GM21528 (cell line): ENCODE data around the gene AGAP9.
"Not testable (repeated sequence)": the region's sequence is repeated elsewhere in the genome, so short reads cannot be mapped to it uniquely, and the experiment has no call there.

Experiments used
- ATAC-seq: cut with Tn5 transposase; IDR thresholded peaks from one replicate; pipeline ENCODE4 v1.9.1; 2021; ENCODE audit warnings: mild to moderate bottlenecking, moderate library complexity; ENCODE audit not compliant: unreplicated experiment, low FRiP score

The AGAP9 gene

DNA sequence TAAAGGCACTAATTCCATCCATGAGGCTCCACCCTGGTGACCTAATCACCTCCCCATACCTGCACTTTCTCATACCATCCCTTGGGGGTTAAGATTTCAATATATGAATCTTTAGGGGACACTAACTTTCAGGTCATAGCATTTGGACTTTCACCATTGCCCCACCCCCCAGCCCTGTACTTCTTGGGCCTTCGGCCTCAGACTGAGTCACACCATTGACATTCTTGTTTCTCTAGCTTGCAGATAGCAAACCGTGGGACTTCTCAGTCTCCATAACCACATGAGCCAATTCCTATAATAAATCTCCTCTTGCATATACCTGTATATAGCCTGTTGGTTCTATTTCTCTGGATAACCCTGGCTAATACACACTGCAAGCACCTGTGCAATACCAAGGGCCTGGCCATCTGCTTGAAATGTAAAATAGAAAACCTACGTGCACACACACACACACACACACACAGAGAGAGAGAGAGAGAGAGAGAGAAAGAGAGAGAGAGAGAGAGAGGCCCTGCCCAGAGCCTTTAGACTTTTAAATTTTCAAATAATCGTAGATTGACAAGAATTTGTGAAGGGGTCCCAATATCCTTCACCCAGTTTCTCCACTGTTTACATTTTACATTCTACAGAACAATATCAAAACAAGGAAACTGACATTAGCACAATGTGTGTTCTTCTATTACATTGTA lies 64.8 kb downstream of the AGAP9 start:
- ATAC-seq: no peak

DNA sequence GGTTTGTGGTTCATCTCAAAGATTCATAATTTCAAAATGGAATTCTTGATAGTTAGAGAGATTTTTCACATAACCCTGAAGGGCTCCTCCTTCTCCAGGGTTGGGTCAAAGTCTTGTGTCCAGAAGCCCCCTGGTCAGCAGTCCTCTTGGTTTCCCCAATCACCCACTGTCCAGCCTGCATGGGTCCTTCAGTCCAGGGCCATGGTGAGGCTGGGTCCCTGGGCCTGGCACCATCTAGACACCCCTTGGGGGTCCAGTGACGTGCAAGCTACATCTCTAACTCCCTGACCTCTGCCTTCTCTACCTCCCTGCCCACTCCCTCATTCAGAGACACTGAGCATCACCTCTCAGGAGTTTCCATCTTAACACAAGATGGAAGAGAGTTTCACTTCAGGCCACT lies 65.6 kb downstream of the AGAP9 start:
- ATAC-seq: no peak

DNA sequence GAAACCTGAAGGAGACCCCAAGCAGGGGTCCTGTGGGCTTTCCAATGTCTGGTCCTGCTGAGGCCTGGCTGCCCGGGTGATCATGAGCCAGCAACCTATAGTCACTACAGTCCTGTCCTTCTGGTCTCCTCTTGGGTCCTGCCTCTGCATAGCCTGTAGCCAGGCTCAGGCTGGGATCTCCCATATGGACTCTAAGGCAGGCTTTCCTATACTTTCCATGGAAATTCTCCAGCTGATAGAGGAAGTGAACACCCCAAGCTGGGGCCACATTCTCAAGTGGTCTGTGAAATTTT lies 66.0 kb downstream of the AGAP9 start:
- ATAC-seq: no peak

GRCh38 chr10:47456794-47457527 lies 66.5 kb downstream of the AGAP9 start:
- no peak for ATAC-seq

DNA sequence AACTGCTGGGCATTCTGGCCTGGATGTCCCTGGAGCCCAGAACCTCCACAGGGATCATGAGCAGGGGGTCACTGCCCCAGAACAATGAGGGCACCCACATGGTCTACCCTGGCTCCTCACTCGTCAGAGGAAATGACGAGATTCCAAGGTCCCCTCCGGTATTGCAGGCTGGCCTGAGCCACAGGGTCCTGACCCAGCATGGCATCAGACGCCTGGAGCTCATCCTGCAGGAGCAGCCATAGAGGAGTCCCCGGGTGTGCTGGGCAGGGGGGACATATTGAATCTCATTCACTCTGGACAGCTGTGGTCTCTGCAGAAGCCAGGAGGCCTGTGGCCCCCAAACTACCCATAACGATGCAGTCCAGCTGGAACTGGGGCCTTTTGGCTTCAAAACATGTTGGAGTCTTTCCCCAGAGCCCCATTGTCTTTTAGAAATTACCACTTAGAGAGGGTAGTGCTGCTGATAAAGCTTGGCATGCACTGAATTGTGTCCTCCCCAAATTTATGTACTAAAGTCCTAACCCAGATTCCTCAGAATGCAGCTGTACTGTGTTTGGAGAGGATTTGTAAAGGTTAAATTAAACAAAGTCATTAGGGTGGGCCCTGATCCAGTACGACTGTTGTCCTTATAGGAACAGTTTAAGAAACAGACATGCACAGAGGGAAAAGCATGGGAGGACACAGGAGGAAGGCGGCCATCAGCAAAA lies 67.2 kb downstream of the AGAP9 start:
- no peak for ATAC-seq

DNA sequence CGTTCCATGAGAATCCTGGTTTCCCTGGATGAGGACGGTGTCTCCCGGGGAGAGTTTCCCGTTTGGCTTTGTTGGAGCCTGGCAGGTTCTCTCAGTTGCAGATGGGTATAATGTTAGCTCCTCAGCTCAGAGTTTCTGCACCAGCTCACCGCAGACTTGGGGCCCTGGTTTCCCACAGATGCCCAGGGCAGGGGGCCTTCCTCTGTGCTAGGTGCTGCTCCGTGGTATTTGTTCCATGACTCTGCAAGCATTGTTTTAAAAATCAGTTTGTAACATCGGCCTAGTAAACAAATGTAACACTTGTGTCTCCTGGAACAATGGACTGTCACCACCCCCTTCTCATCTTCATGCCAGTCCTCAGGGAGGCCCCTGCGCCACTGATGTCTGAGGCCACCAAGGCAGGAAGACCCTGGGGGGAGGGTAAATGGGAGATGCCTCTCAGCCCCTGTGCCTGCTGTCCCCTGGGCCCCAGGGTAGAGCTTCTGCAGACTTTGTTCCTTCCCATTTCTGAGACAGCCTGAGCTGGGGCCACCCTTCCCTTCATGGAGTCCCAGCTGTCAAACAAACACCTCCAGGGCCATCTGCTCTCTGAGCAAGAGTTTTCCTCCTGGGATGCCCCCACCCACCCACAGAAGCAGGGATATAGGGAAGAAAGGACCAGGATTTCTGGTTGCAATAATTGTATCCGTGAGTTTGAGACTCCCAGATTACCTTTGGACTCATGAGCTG lies 67.9 kb downstream of the AGAP9 start:
- ATAC-seq: not testable (repeated sequence)

DNA sequence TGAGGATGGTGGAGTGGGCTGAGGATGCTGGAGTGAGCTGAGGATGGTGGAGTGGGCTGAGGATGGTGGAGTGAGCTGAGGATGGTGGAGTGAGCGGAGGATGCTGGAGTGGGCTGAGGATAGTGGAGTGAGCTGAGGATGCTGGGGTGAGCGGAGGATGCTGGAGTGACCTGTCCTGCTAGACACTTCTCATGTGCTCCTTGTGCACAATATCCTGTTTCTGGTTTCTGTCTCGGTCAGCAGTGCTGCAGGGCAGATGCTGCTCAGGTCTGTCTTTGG lies 68.7 kb downstream of the AGAP9 start:
- ATAC-seq: no peak

DNA sequence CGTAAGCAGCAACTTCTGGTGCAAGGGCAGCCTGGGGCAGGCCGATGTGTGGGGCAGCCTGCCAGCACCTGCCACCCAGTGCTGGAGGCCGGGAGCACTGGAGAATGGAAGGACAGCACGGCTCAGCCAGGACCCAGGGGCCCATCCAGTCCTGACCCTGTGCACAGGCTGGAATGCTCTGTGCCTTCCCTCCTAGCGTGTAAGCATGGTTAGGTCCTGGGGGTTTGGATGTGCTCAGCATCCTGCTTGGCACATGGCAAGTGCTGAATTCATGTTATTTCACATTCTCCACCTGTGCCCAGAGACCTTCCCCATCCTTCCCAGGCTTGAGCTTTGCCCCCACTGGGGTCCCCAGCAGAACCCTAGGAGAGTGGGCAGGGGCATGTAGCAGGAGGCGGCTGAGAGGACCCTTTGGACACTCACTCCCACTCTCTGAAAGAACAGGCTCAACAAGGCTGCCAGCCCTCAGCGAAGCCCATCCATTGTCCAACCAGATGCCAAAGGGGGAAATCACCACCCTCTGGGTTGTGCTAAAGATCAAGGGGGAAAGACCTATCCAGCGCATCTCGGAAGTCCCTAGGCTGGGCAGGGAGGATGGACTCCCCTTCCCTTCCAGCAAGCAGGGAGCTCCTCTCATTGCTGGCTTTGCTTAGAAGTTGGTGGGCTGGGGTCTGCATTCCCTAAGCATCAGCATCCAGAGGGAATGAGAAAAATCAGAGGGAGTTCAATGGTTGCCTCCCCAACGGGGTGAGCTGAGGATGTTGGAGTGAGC lies 69.2 kb downstream of the AGAP9 start:
- no peak for ATAC-seq

DNA sequence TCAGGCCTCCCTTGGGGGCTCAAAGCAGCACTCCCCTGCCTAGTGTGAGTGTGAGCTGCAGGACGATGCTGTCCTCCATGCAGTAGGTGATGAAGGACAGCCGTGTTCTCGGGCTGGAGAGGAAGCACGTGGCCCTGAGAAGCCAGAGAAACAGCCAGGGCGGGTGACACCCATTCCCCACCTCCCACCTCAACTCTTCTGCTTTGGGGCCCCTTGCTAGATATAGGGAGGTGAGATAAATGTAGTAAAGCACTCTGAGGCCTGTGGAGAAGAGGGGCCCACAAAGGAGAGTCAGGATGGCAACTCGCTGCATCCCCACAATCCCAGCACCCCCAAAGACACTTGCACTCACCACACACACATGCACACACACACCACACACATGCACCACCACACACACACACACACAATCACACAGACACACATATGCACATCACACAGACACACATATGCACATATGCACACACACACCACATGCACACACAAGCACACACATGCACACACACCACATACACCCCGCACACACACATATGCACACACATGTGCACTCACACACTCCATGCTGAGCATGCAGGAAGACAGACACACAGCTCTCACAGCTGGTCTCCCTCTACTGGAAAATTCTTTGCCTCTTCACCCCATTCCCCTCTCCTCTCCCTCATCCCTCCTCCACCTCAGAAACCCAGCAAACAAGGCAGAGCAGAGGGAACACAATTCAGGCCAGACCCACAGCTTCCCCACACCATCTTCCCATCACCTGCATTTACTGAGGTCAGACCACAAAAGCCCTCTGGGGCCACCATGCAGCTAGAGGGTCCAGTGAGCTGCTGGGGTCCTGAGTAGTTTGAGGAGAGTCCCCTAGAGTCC lies 70.1 kb downstream of the AGAP9 start:
- no peak for ATAC-seq

GRCh38 chr10:47452495-47453140 lies 70.8 kb downstream of the AGAP9 start:
- no peak for ATAC-seq

DNA sequence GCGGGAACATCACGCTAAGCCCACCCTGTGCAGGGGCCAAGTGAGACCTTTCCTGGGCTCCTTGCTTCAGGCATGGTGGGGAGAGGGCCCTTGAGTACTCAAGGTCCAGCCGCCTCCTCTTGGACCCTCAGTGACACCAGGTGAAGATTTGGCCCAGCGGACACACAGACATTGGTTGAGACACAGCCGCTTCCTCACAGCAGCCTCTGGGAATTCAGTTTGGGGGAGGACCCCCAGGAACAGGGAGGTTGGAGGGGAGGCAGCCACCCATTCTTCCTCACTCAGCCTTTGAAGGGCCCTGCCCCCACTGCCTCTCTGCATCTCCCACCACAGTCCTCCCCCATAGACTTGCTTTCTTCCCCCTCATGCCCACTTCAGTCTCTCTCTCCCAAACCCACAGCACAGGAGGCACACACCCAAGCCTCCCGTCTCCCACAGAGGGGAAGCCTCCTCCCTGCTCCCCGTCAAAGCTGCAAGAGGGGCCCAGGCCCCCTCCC lies 71.4 kb downstream of the AGAP9 start:
- ATAC-seq: no peak
